COLO668 (cell line): ENCODE measurements around the gene LRRN3.

ENCODE experiments used
- DNase-seq: peaks from one replicate; lab custom pipeline; 2025; ENCODE audit not compliant: unreplicated experiment; lab: John Stamatoyannopoulos, UW

Gene LRRN3

DNA sequence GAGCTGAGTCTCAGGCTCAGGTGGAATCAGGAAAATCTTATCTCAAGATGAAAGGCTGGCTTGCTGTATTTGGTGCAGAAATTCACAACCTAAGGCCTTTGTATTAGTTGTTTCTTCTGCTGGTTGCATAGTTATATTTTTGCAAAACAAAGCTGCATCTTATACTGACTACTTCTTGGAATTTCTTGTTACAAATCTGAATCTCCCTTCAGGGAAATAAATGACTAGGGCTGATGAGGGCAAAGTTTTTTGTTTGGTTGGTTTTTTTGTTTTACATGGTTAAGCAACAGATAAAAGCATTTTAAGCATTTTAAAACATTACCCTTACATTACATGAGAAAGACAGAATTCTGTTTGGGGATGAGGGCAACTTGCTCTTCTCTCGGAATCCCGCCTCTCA, 13.9 kb upstream of the LRRN3 start:
- DNase-seq, result no peak

DNA sequence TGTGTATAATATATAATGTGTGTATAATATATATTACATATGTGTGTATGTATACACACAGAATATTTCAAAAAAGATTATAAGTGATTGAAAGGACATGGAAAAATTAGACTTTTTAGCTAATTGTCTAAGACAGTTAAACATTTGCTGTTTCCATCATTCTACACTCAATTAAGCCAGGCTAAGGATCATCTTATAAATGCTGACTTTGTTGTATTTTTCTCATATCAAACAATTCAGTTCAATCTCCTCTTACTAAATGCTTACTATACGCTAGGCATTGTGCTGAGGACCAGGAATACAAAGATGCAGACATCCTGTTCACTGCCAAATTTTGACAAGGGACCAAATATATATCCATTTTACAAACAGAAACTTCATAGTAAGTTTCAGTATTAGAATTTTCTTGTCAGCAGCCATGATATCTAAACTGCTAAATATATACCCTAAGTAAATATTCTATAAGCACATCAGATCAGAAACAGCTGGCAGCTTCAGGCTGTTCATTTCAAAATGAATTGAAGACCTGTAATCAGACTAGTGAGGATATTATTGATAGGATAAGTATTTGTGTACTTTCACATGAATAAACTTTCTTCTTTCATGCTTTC, 10.3 kb upstream of the LRRN3 start:
- no peak for DNase-seq

DNA sequence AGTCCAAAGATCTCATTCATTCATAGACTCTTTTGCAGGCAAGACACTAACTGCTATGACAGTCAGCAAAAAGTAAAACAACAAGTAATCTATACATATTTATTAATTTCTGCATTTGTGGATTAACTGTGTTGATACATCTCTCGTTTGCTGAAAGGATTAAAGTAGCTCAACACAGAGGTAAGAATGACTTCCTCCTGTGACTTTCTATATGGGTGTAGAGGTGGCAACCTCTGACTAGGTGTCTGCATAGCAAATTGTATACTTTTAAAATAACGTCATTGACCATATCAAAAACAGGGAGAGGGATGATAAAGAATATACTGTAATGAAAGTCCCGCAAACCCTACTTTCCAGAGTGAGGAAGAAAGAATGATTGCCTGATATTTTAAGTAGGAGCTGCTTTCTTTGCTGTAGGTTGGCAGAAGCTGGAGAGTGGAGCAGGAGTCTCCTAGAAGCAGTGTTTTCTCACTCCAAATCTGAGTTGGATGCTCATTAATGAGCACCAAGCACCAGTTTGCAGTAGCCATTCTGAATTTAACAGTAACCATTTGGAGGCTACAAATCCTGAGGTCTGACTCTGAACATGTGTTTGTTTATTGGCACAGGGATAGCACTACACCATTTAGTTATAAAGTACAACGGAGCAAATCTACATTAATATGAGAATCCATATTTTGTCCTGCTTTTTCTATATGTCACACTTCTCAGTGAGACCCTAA, 9.2 kb upstream of the LRRN3 start:
- DNase-seq, result no peak

- DNase-seq, result no peak
These were observed 8.6 kb upstream of the LRRN3 start for GRCh38 chr7:111082351-111082750.

DNA sequence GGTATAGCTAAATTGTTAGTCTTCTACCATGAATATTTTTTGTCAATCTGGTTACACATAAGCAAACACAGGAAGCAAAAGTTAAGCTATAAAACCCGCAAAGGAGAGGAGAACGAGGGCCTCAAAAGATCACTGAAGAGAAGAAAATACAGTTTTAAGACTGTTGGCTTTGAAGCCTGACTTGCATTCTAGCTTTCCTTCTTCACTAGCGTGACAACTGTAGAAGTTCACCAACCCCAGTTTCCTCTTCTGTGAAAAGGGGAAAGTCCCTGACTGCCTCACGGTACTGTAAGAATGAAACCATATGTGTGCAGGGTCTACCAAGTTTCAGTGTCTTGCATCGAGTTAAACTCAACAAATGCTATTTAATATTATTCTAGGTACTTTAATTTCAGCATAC, 7.5 kb upstream of the LRRN3 start:
- DNase-seq, result no peak

DNA sequence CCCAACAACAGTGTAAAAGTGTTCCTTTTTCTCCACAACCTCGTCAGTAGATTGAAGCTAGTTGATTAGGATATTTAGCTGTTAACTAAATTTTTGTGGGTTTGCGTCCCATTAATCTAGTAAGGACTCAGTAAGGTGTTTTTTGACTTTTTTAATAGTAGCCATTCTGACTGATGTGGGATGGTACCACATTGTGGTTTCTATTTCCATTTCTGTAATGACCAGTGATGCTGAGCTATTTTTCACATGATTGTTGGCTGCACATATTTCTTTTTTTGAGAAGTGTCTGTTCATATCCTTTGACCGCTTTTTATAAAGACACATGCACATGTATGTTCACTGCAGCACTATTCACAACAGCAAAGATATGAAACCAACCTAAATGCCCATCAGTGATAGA, 5.6 kb upstream of the LRRN3 start:
- DNase-seq, result no peak

- DNase-seq, result no peak
These were observed 4.4 kb upstream of the LRRN3 start for GRCh38 chr7:111086532-111086931.

- DNase-seq, result no peak
These were observed 2.6 kb upstream of the LRRN3 start for GRCh38 chr7:111088328-111088727.

- no peak for DNase-seq
These were observed 1.0 kb upstream of the LRRN3 start for GRCh38 chr7:111089822-111090426.

GRCh38 chr7:111091593-111092358, 849 bp downstream of the LRRN3 start:
- DNase-seq, result no peak

GRCh38 chr7:111092406-111093236, 1.7 kb downstream of the LRRN3 start:
- DNase-seq, result no peak

GRCh38 chr7:111093496-111093895, 2.6 kb downstream of the LRRN3 start:
- DNase-seq, result no peak

GRCh38 chr7:111094419-111094818, 3.5 kb downstream of the LRRN3 start:
- no peak for DNase-seq

GRCh38 chr7:111096997-111097396, 6.1 kb downstream of the LRRN3 start:
- DNase-seq, result no peak

GRCh38 chr7:111098011-111098925, 7.3 kb downstream of the LRRN3 start:
- peak; percentile 42 for DNase-seq

GRCh38 chr7:111098926-111099250, 8.0 kb downstream of the LRRN3 start:
- no peak for DNase-seq

DNA sequence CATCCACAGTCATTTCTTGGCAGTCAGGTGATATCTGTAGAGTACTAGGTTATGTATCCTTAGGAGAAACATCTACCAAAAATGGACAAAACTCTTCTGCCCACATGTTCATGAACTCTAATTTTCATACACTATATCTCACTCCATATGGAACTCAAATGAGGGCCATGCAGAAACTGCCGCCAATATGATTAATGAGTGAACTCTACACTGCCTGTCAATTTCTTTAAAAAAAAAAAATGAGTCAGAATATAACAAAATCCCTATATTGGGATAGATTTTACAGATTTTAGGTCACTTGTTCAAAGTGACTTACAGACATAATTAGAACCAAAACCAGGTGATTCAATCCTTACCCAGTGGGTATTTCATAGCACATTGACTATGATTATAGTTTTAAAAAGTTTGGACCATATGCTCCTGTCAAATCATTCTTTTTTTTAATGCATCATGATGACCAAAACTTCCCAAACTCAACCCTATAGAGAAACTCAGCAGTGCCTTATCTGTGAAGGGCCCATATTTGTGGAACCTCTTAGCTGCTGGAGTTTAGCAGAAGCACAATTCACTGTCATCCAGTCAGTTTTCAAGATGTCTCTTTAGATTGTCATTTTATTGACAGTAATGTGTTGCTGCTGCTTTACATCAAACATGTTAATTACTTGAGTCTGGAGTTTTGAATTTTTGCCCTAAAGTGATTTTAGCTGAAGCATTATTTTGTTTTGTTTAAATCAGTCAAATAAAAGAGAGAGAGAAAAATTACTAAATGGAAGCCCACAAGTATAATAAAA, 11.1 kb downstream of the LRRN3 start:
- no peak for DNase-seq

DNA sequence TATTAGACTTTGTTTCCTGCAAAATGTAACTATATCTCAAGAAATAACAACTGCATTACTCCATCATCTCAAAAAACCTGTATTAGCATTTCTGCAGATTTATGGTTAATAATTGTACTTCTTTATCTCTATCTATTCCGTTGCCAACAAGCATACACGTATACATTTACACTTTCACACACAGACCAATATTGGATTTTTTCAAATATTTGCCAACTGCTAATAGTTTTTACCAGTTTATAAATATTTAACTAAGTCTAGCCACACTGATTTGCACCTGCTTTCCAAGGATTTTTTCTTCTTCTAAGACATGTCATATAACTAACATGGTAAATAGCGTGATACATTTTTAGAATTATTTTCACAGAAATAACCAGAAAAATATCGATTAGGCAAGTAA, 12.2 kb downstream of the LRRN3 start:
- no peak for DNase-seq

DNA sequence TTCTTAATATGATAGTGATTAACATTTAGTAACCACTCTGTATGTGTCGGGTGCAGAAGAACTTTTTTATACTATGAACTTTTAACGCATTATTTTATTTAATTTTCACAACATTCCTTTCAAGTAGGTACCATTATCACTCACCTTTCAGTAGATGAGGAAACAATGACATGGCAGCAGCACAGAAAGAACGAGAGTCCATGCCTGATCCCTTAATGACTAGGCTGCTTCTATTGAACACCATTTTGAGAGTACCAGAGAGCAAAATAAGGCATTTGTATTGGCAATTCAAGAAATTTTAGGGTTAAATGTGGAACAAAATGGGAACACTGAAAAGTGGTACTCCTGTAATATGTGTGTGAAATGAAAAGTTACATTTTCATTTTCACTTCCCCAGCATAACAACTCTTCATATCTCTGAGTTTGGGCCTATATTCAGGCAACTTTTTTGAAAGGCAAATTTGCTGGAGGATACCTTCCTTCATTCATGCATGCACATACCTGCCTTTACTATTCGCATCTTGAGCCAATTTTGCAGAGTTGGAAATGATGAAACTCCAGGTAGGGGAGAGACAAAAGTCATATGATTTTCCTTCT, 12.8 kb downstream of the LRRN3 start:
- no peak for DNase-seq
